Brain microvascular endothelial cell (primary cell): ENCODE measurements around the gene RET.

Experiments used
- DNase-seq: peaks from one replicate; pipeline ENCODE4 v3.0.0-alpha.2; 2020
- H3K27ac ChIP-seq: fragments of 250-450 bp; sonication (Bioruptor Pico); 2 replicates; pipeline ENCODE4 v1.5.1; 2020; ENCODE audit warnings: mild to moderate bottlenecking, moderate library complexity
- H3K27me3 ChIP-seq: fragments of 250-450 bp; sonication (Bioruptor Pico); replicated peaks from 2 replicates; pipeline ENCODE4 v1.5.1; 2020; ENCODE audit warnings: mild to moderate bottlenecking
- H3K36me3 ChIP-seq: fragments of 250-450 bp; sonication (Bioruptor Pico); replicated peaks from 2 replicates; pipeline ENCODE4 v1.5.1; 2020; ENCODE audit warnings: mild to moderate bottlenecking
- H3K4me3 ChIP-seq: 2 replicates; pipeline ENCODE4 v1.5.1; 2011; ENCODE audit warnings: low read depth, mild to moderate bottlenecking, control low read depth, low read length, moderate library complexity
- CTCF ChIP-seq: IDR thresholded peaks from 2 replicates; pipeline ENCODE4 v1.5.1; 2011; ENCODE audit warnings: low read depth, mild to moderate bottlenecking, moderate library complexity, low read length, control low read depth, inconsistent platforms; ENCODE audit errors: missing control alignments
- in situ Hi-C: cut with HindIII; loops from 2 replicates; pipeline ENCODE4 v1.10.0; 2017; ENCODE audit warnings: low sequenced_read_pairs, low pct_ligation_motif_present

Gene RET

GRCh38 chr10:43136995-43137716 is 60.3 kb downstream of the RET start:
- Histone ChIP-seq H3K27me3 (no peaks in the 10 kb centered on the region), H3K27ac (peak overlapping the region; percentile 92), H3K4me3 (peak overlapping the region; percentile 89), H3K36me3 (no peaks in the 10 kb centered on the region)
- DNase-seq: no peak
- in situ Hi-C loops: no loop called here
- no peak for TF ChIP-seq CTCF

DNA sequence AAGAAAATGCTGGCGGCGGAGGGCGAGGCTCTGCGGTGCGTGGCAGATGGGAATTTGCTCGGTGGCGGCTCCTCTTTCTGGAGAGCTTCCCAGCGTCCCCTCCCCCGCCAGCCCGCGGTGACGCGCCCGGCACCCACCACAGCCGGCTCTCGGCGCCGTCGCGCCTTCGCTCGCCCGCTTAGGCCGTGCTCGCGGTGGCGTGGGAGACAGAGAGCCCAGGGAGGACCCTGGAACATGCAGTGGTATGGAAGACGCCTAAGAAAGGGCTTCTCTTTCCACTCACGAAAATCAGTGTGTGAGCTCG is 60.8 kb downstream of the RET start:
- Histone ChIP-seq H3K27me3 (no peaks in the 10 kb centered on the region), H3K27ac (peak overlapping the region; percentile 92), H3K4me3 (peak overlapping the region; percentile 89), H3K36me3 (no peaks in the 10 kb centered on the region)
- in situ Hi-C loops: no loop called here
- no peak for TF ChIP-seq CTCF
- DNase-seq: peak; percentile 46

GRCh38 chr10:43138021-43138756 is 61.3 kb downstream of the RET start, which contains the start of gene CSGALNACT2:
Gene CSGALNACT2 (plus strand): TSS chr10:43138445. CDS start chr10:43155150, 16,705 bp downstream.
- Histone ChIP-seq H3K4me3 (peak within 1 kb of the TSS; percentile 89), H3K36me3 (no peaks in the 10 kb centered on the region), H3K27ac (peak within 1 kb of the TSS; percentile 92), H3K27me3 (no peaks in the 10 kb centered on the region)
- peak; percentile 75 for DNase-seq
- in situ Hi-C loops: no loop called here
- no peak for TF ChIP-seq CTCF

- TF ChIP-seq CTCF: no peak
- in situ Hi-C loops: no loop called here
- Histone ChIP-seq H3K27ac (peak overlapping the region; percentile 92), H3K36me3 (no peaks in the 10 kb centered on the region), H3K27me3 (no peaks in the 10 kb centered on the region), H3K4me3 (peak overlapping the region; percentile 89)
- DNase-seq: peak; percentile 35
Observed at GRCh38 chr10:43138757-43139241, 61.9 kb downstream of the RET start.

DNA sequence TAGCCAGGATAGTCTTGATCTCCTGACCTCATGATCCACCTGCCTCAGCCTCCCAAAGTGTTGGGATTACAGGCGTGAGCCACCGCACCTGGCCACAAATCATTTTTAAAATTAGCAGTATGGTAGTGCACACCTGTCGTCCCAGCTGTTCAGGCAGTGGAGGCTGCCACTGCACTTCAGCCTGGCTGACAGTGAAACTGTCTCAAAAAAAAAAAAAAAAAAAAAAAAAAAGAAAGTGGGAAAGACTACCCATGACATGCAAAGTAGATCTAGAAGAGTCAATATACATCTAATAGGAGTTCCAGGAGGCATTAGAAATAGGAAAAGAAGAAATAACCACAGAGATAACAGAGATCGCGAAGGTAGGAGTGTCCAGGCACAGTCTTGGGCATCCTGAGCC is 64.6 kb downstream of the RET start:
- in situ Hi-C loops: no loop called here
- DNase-seq: no peak

More for the DNA sequence above, 64.6 kb downstream of the RET start:
- H3K36me3 ChIP-seq: no peaks in the 10 kb centered on the region
- H3K4me3 ChIP-seq: no peak overlapping the region
- no peak for TF ChIP-seq CTCF
- no peak overlapping the region for H3K27ac ChIP-seq
- no peaks in the 10 kb centered on the region for H3K27me3 ChIP-seq
